Esophagus (tissue), 2 donors: ENCODE data around the gene TBC1D20. TPM values are rescaled to one million over a fixed set of nuclear protein-coding genes. Genes with fewer than 3 reads are reported as not detected.

Source experiments
- H3K27ac ChIP-seq, 2 donors: one replicate each; pipeline ENCODE4 v1.5.1; 2013; ENCODE audit warnings: low read depth in 2 of 2, mild to moderate bottlenecking in 2 of 2, inconsistent platforms in 1 of 2, low read length in 1 of 2, moderate library complexity in 1 of 2
- H3K27me3 ChIP-seq, 2 donors: one replicate each; pipeline ENCODE4 v1.6.1; 2013; ENCODE audit warnings: low read length in 2 of 2, control low read depth in 1 of 2, mild to moderate bottlenecking in 1 of 2; ENCODE audit not compliant: insufficient read depth in 2 of 2, control insufficient read depth in 1 of 2
- H3K36me3 ChIP-seq, 2 donors: one replicate each; pipeline ENCODE4 v1.6.1; 2013; ENCODE audit warnings: low read length in 1 of 2; ENCODE audit not compliant: control insufficient read depth in 2 of 2, insufficient read depth in 2 of 2
- H3K4me1 ChIP-seq, 2 donors: one replicate each; pipeline ENCODE4 v1.6.1; 2013; ENCODE audit warnings: low read length in 1 of 2; ENCODE audit not compliant: control insufficient read depth in 2 of 2, insufficient read depth in 2 of 2
- H3K4me3 ChIP-seq, 2 donors: one replicate each; pipeline ENCODE4 v1.5.1; 2013; ENCODE audit warnings: low read length in 2 of 2, mild to moderate bottlenecking in 2 of 2, low read depth in 1 of 2, moderate library complexity in 1 of 2
- H3K9me3 ChIP-seq, 2 donors: one replicate each; pipeline ENCODE4 v1.6.1; 2013; ENCODE audit warnings: mild to moderate bottlenecking in 2 of 2, low read depth in 1 of 2, low read length in 1 of 2, moderate library complexity in 1 of 2; ENCODE audit not compliant: control insufficient read depth in 2 of 2, insufficient read depth in 1 of 2
- WGBS, 2 donors: extraction: QIAGEN DNeasy Blood & Tissue Kit; methylation state at CpG; one replicate each; pipeline ENCODE4 v1.1.7; 2013; 5-methylcytosine and 5-hydroxymethylcytosine counted together
- polyA plus RNA-seq, 2 donors: library from polyadenylated mRNA; stranded (reverse); fragments of 200-250 nt; gene quantifications; one replicate each; pipeline ENCODE4 v1.2.3, GENCODE V29; 2013
- donor health status: healthy with polysubstance abuse.
- donor health status: Bipolar disorder and iron deficiency.

Gene TBC1D20
- polyA plus RNA-seq, 2 donors, result 15.6 to 18.1 TPM

DNA sequence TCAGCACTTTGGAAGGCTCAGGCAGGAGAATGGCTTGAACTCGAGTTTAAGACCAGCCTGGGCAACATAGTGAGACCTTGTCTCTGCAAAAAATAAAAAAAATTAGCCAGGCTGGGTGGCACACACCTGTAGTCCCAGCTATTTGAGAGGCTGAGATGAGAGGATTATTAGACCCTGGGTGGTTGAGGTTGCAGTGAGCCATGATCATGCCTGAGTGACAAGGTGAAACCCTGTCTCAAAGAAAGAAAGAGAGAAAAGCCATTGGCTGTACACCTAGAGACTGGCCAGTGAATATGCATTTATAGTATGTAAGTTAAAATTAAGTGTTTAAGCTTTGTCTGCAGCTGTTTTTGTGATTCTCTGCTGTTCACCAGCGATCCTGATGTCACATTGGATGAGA is 48.2 kb downstream of the TBC1D20 start:
- WGBS, 2 donors, result 86 to 90% methylated on average over 2 of the region's 2 CpGs

DNA sequence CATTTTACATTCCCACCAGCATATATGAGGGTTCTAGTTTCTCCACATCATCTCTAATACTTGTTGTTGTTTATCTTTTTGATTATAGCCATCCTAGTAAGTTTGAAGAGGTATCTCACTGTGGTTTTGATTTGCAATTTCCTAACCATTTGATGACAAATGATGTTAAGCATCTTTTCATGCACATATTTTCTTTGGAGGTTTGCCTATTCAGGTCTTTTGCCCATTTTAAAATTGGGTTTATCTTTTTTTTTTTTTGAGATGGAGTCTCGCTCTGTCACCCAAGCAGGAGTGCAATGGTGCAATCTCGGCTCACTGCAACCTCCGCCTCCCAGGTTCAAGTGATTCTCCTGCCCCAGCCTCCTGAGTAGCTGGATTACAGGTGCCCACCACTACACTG is 50.3 kb downstream of the TBC1D20 start:
- Histone ChIP-seq H3K27ac (no peak overlapping the region), H3K27me3 (no peaks in the 10 kb centered on the region), H3K36me3 (no peaks in the 10 kb centered on the region), H3K4me1 (peaks cover 0 to 10% of the 10 kb centered on the region in 2 donors), H3K9me3 (no peaks in the 10 kb centered on the region), H3K4me3 (no peak overlapping the region)
- WGBS, 2 donors, result 78 to 100% methylated on average over 3 of the region's 3 CpGs

More for the DNA sequence above, 48.2 kb downstream of the TBC1D20 start:
- no peaks in the 10 kb centered on the region for H3K27me3 ChIP-seq
- no peak overlapping the region for H3K27ac ChIP-seq
- H3K4me1 ChIP-seq, result peaks cover 0 to 6% of the 10 kb centered on the region in 2 donors
- H3K36me3 ChIP-seq, result peaks cover 0 to 11% of the 10 kb centered on the region in 2 donors
- H3K4me3 ChIP-seq, result no peak overlapping the region
- no peaks in the 10 kb centered on the region for H3K9me3 ChIP-seq

DNA sequence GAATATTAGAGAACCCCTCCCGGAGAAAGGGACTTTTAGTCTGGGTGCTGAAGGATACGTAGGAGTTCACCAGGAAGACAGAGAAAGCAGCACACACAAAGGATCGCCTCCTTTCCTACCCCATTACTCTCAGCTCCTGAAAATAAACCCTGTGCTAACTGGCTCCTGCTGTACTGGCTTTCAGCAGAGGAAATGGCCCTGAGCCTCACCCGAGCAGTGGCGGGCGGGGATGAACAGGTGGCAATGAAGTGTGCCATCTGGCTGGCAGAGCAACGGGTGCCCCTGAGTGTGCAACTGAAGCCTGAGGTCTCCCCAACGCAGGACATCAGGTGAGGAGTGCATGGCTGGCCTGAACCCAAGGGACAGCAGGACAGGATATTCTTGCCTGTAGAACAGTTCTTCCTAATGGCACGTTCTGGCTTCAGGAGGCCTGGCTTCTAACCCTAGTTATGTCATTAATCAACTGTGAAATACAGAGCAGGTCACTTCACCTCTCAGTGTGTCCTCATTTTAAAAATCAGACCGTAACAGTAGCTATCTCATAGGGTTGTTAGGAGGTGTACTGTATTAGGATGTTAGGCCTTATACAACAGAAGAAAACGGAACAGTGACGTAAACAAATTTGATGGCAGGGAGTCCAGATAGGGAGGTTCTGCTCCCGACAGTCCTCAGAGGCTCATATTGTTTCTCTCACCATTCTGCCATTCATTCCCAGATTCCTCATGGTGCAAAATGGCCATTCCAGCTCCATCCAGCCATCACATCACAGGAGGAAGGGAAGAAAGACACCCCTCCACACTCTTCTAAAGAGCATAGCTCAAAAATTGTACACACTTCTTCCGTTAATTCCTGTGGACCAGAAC is 52.4 kb downstream of the TBC1D20 start:
- no peaks in the 10 kb centered on the region for H3K9me3 ChIP-seq
- H3K36me3 ChIP-seq, result no peaks in the 10 kb centered on the region
- H3K4me1 ChIP-seq, result peaks cover 0 to 9% of the 10 kb centered on the region in 2 donors
- H3K4me3 ChIP-seq, result peak overlapping the region in 1 of 2 donors; percentile 88
- H3K27me3 ChIP-seq, result no peaks in the 10 kb centered on the region
- 67 to 69% methylated on average over 14 of the region's 14 CpGs for WGBS, 2 donors
- H3K27ac ChIP-seq, result peak overlapping the region in 1 of 2 donors; percentile 26

DNA sequence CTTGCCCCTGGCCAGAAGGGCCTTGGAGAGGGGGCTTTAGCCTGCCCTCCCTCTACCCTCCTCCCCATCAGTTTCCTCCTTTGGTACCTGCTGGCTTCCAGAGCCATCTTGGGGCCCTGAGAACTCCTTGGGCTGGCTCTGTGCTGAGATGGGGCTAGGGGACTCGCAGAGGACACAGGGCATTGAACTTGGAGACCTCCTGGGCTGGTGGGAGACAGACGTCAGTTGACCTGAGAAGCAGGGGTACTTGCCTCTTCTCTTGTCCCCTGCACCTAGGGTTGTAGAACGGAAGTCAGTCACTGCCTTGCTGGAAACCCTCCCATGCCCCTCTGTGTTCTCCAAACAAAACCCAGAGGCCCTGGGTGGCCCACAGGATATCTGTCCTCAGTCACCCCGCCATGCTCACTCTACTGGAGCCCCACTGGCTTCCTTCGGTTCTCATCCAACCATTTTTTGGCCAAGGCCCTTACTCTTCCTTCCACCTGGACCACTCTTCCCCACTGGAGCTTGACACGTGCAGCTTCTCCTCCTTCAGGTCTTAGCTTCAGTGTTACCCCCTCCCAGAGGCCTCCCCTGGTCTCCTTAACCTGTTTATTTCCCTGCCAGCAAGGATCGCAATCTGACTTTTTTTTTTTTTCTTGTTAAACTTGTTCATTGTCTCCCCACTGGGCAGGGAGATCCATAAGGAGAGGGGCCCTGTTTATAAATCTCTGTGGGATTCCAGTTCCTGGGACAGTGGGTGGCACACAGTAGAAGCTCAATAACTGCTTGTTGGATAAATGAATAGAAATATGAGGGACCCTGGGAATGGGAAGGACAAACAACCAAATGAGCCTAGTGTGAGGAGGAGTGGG is 53.3 kb downstream of the TBC1D20 start:
- H3K27ac ChIP-seq, result peak overlapping the region; percentile 89 to 95
- H3K27me3 ChIP-seq, result no peaks in the 10 kb centered on the region
- no peaks in the 10 kb centered on the region for H3K36me3 ChIP-seq
- peak overlapping the region; percentile 88 to 97 for H3K4me3 ChIP-seq
- 5 to 13% methylated on average over 7 of the region's 7 CpGs for WGBS, 2 donors
- peaks cover 0 to 9% of the 10 kb centered on the region in 2 donors for H3K4me1 ChIP-seq
- no peaks in the 10 kb centered on the region for H3K9me3 ChIP-seq

DNA sequence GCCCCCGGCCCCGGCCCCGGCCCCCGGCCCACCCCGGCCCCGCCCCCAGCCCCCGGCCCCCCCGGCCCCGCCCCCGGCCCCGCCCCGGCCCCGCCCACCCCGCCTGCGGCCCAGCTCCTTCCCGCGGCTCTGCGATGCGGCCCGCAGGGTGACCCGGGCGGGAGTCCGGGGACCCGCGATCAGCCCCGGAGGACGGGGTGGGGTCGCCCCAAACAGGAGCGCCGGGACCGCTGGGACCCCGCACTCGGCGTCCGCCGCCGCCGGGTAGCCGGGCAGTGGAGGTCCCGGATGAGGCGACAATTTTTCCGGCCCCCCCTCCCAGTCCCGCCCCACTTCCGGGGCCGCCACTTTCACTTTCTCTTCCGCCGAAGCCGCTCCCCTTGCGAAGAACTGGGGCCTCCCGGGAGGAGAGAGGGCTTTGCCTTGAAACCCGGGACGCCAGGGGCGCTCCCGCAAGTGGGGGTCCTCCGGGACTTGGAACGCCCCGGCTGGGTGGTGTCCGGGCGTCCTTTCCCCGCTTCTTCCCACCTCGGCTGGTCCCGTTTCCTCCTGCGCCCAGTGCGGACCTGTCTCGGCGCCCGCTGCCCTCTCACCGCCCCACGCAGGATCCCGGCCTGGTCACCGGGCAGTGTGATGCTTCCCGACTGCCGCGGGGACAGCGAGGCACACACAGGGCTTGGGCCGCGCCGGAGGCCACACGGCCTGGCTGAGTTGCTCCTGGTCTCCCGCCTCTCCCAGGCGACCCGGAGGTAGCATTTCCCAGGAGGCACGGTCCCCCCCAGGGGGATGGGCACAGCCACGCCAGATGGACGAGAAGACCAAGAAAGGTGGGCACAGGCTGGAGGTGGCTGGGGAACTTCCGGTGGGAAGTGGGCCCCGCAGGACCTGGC is 54.1 kb downstream of the TBC1D20 start, which contains the start of gene RBCK1:
Gene RBCK1, plus strand, starts transcription at position 347 of the 890 bp plus-strand sequence. Its CDS starts 459 bp downstream, at position 806.
- H3K4me1 ChIP-seq, result peaks cover 0 to 9% of the 10 kb centered on the region in 2 donors
- H3K27ac ChIP-seq, result peak within 1 kb of the TSS; percentile 91 to 95
- H3K9me3 ChIP-seq, result peaks cover 0 to 2% of the 10 kb centered on the region in 2 donors
- peak within 1 kb of the TSS; percentile 88 to 97 for H3K4me3 ChIP-seq
- 0% methylated on average over 49 to 76 of the region's 87 CpGs for WGBS, 2 donors
- H3K36me3 ChIP-seq, result no peaks in the 10 kb centered on the region
- no peaks in the 10 kb centered on the region for H3K27me3 ChIP-seq

DNA sequence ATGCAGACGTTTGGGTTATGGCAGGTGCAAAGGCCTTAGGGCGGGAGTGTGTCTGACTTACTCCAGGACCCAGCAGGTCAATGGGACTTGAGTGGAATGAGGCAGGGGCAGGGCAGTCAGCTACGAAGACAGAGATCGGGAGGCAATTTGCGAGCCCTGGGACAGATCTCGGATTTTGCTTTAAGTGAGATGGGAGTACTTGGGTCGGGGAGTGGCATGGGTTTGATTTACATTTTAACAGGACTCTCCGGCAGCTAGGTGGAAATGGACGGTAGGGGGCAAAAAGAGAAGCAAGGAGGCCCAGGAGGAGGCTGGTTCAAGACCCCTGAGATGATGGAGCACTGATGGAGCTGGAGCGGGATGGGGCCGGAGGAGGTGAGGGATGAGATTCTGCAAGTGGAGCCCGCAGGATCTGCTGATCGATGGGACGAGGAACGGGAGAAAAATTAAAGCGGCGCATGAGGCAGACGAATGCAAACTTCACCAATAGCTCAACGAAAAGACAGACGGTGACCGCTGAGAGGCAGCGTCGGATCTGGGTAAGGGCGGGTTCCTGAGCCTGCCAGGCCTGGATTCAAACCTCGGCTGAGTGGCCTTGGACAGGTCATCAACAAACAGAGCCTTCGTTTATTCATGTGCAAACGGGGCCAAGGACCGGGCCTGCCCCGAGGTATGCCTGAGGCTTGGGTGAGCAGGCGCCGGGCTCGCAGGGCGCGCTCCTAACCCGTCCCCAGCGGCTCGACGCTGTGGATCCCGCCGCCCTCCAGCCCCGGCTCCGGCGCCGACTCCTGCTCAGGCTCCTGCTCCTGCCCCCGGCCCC is 55.0 kb downstream of the TBC1D20 start:
- Histone ChIP-seq H3K9me3 (peaks cover 0 to 2% of the 10 kb centered on the region in 2 donors), H3K27me3 (no peaks in the 10 kb centered on the region), H3K4me3 (peak overlapping the region; percentile 46 to 59), H3K27ac (peak overlapping the region; percentile 90 to 91), H3K4me1 (peaks cover 0 to 9% of the 10 kb centered on the region in 2 donors), H3K36me3 (no peaks in the 10 kb centered on the region)
- 8 to 10% methylated on average over 42 to 45 of the region's 45 CpGs for WGBS, 2 donors

DNA sequence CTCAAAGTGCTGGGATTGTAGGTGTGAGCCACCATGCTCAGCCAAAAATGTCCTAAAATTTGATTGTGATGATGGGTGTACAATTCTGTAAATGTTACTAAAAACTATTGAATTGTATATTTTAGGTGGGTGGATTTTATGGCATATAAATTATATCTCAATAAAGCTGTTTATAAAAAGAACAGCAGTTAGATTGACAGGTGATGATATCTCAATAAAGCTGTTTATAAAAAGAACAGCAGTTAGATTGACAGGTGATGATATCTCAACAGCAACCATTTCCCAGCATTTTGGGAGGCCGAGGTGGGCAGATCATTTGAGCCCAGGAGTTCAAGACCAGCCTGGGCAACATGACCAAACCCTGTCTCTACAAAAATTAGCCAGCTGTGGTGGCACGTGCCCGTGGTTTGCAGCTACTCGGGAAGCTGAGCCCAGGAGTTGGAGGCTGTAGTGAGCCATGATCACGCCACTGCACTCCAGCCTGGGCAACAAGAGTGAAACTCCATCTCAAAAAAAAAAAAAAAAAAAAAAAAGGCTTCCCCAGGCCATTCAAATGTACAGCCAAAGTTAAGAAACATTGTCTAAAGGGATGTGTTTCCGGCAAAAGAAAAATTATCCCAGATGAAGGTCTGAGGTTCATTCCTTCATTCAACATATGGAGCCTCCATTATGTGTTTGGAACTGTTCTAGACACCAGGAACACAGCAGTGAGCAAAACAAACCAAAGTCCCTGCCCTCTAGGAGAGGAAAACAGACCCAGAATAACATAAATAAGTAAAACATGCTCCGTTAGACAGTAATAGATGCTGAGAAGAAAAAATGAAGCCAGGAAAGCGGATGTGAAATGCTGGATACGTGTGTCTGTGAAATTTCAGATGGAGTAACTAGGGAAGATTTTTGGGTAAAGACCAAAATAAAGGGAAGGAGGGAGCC is 55.9 kb downstream of the TBC1D20 start:
- H3K27ac ChIP-seq, result peak overlapping the region in 1 of 2 donors; percentile 90

DNA sequence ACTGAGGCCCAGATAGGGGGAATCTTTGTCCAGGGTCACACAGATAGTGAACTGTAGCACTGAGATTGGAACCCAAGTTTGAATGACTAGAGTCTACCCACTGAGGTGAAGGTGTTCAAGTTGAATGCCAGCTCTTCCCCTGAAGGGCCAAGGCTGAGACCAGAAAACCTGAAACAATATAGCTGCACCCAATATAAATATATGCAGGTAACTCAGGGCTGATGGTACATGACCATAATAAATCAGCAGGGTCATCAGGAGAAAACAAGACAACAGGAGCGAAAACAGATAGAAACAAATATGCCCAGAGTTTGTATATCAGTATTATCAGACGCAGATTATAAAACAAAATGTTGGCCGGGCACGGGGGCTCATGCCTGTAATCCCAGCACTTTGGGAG is 58.2 kb downstream of the TBC1D20 start:
- Histone ChIP-seq H3K27me3 (no peaks in the 10 kb centered on the region), H3K36me3 (no peaks in the 10 kb centered on the region), H3K27ac (no peak overlapping the region), H3K9me3 (peaks cover 0 to 2% of the 10 kb centered on the region in 2 donors), H3K4me1 (peaks cover 0 to 5% of the 10 kb centered on the region in 2 donors), H3K4me3 (no peak overlapping the region)
- 96 to 97% methylated on average over 4 of the region's 4 CpGs for WGBS, 2 donors

More for the DNA sequence above, 55.9 kb downstream of the TBC1D20 start:
- Histone ChIP-seq H3K4me3 (no peak overlapping the region), H3K9me3 (peaks cover 0 to 2% of the 10 kb centered on the region in 2 donors), H3K27me3 (no peaks in the 10 kb centered on the region), H3K36me3 (no peaks in the 10 kb centered on the region), H3K4me1 (peaks cover 0 to 9% of the 10 kb centered on the region in 2 donors)
- 88 to 93% methylated on average over 9 of the region's 9 CpGs for WGBS, 2 donors
